HG03457 (cell line): ENCODE results near the gene CPLX4.
"Not testable (repeated sequence)": the region's sequence is repeated elsewhere in the genome, so short reads cannot be mapped to it uniquely, and the experiment has no call there.

Source experiments
- ATAC-seq: cut with Tn5 transposase; IDR thresholded peaks from one replicate; pipeline ENCODE4 v1.9.1; 2021; ENCODE audit warnings: moderate number of reproducible peaks; ENCODE audit not compliant: unreplicated experiment

CPLX4 gene

GRCh38 chr18:59271606-59272220, 46.7 kb downstream of the CPLX4 start:
- no peak for ATAC-seq

- no peak for ATAC-seq
Observed at GRCh38 chr18:59270689-59271257, 47.7 kb downstream of the CPLX4 start.

- ATAC-seq: no peak
Observed at GRCh38 chr18:59269563-59270119, 48.8 kb downstream of the CPLX4 start.

- no peak for ATAC-seq
Observed at GRCh38 chr18:59268721-59269562, 49.5 kb downstream of the CPLX4 start.

GRCh38 chr18:59268127-59268720, 50.2 kb downstream of the CPLX4 start:
- no peak for ATAC-seq

- no peak for ATAC-seq
Observed at GRCh38 chr18:59267503-59268126, 50.8 kb downstream of the CPLX4 start.

- no peak for ATAC-seq
Observed at GRCh38 chr18:59266886-59267502, 51.5 kb downstream of the CPLX4 start.

GRCh38 chr18:59266459-59266858, 52.0 kb downstream of the CPLX4 start:
- ATAC-seq: no peak

- no peak for ATAC-seq
Observed at GRCh38 chr18:59265974-59266369, 52.5 kb downstream of the CPLX4 start.

GRCh38 chr18:59265246-59265973, 53.0 kb downstream of the CPLX4 start:
- no peak for ATAC-seq

GRCh38 chr18:59264651-59265245, 53.7 kb downstream of the CPLX4 start:
- no peak for ATAC-seq

GRCh38 chr18:59264121-59264571, 54.3 kb downstream of the CPLX4 start:
- ATAC-seq: no peak

- no peak for ATAC-seq
Observed at GRCh38 chr18:59263661-59264060, 54.8 kb downstream of the CPLX4 start.

GRCh38 chr18:59262243-59262642, 56.2 kb downstream of the CPLX4 start:
- not testable (repeated sequence) for ATAC-seq

- not testable (repeated sequence) for ATAC-seq
Observed at GRCh38 chr18:59261842-59262241, 56.6 kb downstream of the CPLX4 start.

- not testable (repeated sequence) for ATAC-seq
Observed at GRCh38 chr18:59255491-59255890, 63.0 kb downstream of the CPLX4 start.

GRCh38 chr18:59249199-59249774, 69.2 kb downstream of the CPLX4 start:
- ATAC-seq: no peak

- ATAC-seq: no peak
Observed at GRCh38 chr18:59246796-59247195, 71.7 kb downstream of the CPLX4 start.
